CD4-positive, alpha-beta T cell (primary cell): ENCODE data around the gene MIEN1. TPM values are rescaled to one million over a fixed set of nuclear protein-coding genes. Genes with fewer than 3 reads are reported as not detected.

ENCODE experiments used
- ATAC-seq: fragments of 200-7000 bp; cut with Tn5 transposase; one replicate; pipeline ENCODE4 v1.10.0; 2022; ENCODE audit warnings: mild to moderate bottlenecking; ENCODE audit not compliant: poor library complexity
- CTCF ChIA-PET: fragments of 350-600 bp; sonication (Branson Sonifier 250); formaldehyde crosslinking; loops from one replicate; lab custom pipeline; 2021; ENCODE audit warnings: antibody characterized with exemption, inconsistent platforms; lab: Charles Lee
- POLR2A ChIA-PET: fragments of 350-600 bp; sonication (Branson Sonifier 250); formaldehyde crosslinking; loops from one replicate; lab custom pipeline; 2021; ENCODE audit warnings: antibody characterized with exemption, inconsistent platforms; lab: Charles Lee
- DNase-seq, 14 experiments: peaks; one replicate each; pipeline ENCODE4 v3.0.0-alpha.2; 2013 to 2020; ENCODE audit warnings: mixed read lengths in 2 of 14
- H3K27ac ChIP-seq, 2 donors: one replicate each; pipeline versions ENCODE4 v1.5.1 to v1.7.0; 2013; ENCODE audit warnings: low read length in 2 of 2, low read depth in 1 of 2, mild to moderate bottlenecking in 1 of 2
- H3K27me3 ChIP-seq, 2 experiments: 1 replicate in 1 of 2; 2 replicates in 1 of 2; pipeline versions ENCODE4 v1.6.1 to v1.7.0; 2013; ENCODE audit warnings: low read length in 2 of 2, control low read depth in 1 of 2, mild to moderate bottlenecking in 1 of 2, moderate library complexity in 1 of 2; ENCODE audit not compliant: insufficient read depth in 2 of 2, control insufficient read depth in 1 of 2
- H3K36me3 ChIP-seq: one replicate; pipeline ENCODE4 v1.6.1; 2013; ENCODE audit warnings: low read length, control low read depth; ENCODE audit not compliant: insufficient read depth
- H3K4me1 ChIP-seq: one replicate; pipeline ENCODE4 v1.6.1; 2013; ENCODE audit warnings: low read length, control low read depth; ENCODE audit not compliant: insufficient read depth
- H3K4me3 ChIP-seq: one replicate; pipeline ENCODE4 v1.5.1; 2013; ENCODE audit warnings: mild to moderate bottlenecking, low read length, moderate library complexity
- H3K9me3 ChIP-seq, 2 experiments: 1 replicate in 1 of 2; 2 replicates in 1 of 2; pipeline versions ENCODE4 v1.6.1 to v1.7.0; 2013; ENCODE audit warnings: low read length in 2 of 2, mild to moderate bottlenecking in 2 of 2, control low read depth in 1 of 2, moderate library complexity in 1 of 2; ENCODE audit not compliant: control insufficient read depth in 1 of 2, insufficient read depth in 1 of 2
- H3K27ac Mint-ChIP-seq: one replicate; pipeline ENCODE4 v1.8.0; 2020; ENCODE audit warnings: mixed read lengths
- H3K27me3 Mint-ChIP-seq: one replicate; pipeline ENCODE4 v1.8.0; 2021; ENCODE audit warnings: mixed read lengths
- H3K36me3 Mint-ChIP-seq: one replicate; pipeline ENCODE4 v1.8.0; 2021; ENCODE audit warnings: low read depth, mixed read lengths
- H3K4me1 Mint-ChIP-seq: one replicate; pipeline ENCODE4 v1.8.0; 2021; ENCODE audit warnings: low read depth, mixed read lengths
- H3K4me3 Mint-ChIP-seq: one replicate; pipeline ENCODE4 v1.8.0; 2020; ENCODE audit warnings: mild to moderate bottlenecking, mixed read lengths
- H3K9me3 Mint-ChIP-seq: one replicate; pipeline ENCODE4 v1.8.0; 2020; ENCODE audit warnings: mixed read lengths
- intact Hi-C, 2 experiments: fragments of 100-400 bp; cut with DNase I in 1 of 2; cut with micrococcal nuclease in 1 of 2; formaldehyde crosslinking; loops; one replicate each; pipeline versions ENCODE4 v1.15.1 to v1.9.0; 2023 to 2025; cut with DNase I, micrococcal nuclease
- total RNA-seq, 174 experiments: library from RNA in 2 of 174; stranded (reverse) in 2 of 174; gene quantifications; one replicate each; pipeline ENCODE4 v1.2.3 and lab custom pipeline; 2021 to 2026
- TF ChIP-seq, protein P1 (sequence below): fragments of 200-600 bp; IDR thresholded peaks from one replicate; pipeline ENCODE4 v1.8.0; 2022; ENCODE audit warnings: antibody characterized with exemption, mild to moderate bottlenecking

The MIEN1 gene
- total RNA-seq, 2 experiments from 2014 or later, result 31.5 to 32.3 TPM

DNA sequence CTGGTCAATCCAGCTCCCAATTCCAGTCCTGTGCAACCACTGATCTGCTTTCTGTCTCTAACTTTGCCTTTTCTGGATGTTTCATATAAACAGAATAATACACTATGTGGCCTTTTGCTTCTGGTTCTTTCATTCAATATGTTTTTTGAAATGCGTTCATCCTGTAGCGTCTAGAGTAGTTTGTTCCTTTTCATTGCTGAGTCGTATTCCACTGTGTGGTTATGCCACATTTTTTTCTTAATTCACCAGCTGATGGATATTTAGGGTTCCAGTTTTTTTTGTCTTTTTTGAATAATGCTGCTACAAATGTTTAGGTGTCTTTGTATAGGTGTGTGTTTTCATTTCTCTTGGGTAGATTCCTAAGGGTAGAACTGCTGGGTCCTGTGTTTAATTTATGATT lies 2.3 kb upstream of the MIEN1 start:
- Mint-ChIP-seq H3K27me3 (no peaks in the 10 kb centered on the region), H3K4me3 (peak overlapping the region; percentile 71), H3K4me1 (peaks cover 17% of the 10 kb centered on the region), H3K9me3 (no peaks in the 10 kb centered on the region), H3K27ac (peak overlapping the region; percentile 68), H3K36me3 (peaks cover 17% of the 10 kb centered on the region)
- intact Hi-C loops, result loop anchor here in 1 of 2 experiments (5.0 kb wide), 2 partner anchors 55 to 110 kb away; no protein-coding TSS in a partner anchor
- TF ChIP-seq, protein P1, sequence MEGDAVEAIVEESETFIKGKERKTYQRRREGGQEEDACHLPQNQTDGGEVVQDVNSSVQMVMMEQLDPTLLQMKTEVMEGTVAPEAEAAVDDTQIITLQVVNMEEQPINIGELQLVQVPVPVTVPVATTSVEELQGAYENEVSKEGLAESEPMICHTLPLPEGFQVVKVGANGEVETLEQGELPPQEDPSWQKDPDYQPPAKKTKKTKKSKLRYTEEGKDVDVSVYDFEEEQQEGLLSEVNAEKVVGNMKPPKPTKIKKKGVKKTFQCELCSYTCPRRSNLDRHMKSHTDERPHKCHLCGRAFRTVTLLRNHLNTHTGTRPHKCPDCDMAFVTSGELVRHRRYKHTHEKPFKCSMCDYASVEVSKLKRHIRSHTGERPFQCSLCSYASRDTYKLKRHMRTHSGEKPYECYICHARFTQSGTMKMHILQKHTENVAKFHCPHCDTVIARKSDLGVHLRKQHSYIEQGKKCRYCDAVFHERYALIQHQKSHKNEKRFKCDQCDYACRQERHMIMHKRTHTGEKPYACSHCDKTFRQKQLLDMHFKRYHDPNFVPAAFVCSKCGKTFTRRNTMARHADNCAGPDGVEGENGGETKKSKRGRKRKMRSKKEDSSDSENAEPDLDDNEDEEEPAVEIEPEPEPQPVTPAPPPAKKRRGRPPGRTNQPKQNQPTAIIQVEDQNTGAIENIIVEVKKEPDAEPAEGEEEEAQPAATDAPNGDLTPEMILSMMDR, result no peak
- peaks cover 2 to 6% of the 10 kb centered on the region in 2 experiments for H3K27me3 ChIP-seq
- H3K4me1 ChIP-seq, result peaks cover 26% of the 10 kb centered on the region
- no peak overlapping the region for H3K4me3 ChIP-seq
- peaks cover 20% of the 10 kb centered on the region for H3K36me3 ChIP-seq
- POLR2A ChIA-PET, result no interaction called here
- DNase-seq (no peak), ATAC-seq (no peak)
- H3K27ac ChIP-seq, result no peak overlapping the region
- H3K9me3 ChIP-seq, result no peaks in the 10 kb centered on the region
- CTCF ChIA-PET, result interaction anchor here (1.0 kb wide), 1 partner anchor 16 kb away, joined by 3 read pairs; no protein-coding TSS in a partner anchor

DNA sequence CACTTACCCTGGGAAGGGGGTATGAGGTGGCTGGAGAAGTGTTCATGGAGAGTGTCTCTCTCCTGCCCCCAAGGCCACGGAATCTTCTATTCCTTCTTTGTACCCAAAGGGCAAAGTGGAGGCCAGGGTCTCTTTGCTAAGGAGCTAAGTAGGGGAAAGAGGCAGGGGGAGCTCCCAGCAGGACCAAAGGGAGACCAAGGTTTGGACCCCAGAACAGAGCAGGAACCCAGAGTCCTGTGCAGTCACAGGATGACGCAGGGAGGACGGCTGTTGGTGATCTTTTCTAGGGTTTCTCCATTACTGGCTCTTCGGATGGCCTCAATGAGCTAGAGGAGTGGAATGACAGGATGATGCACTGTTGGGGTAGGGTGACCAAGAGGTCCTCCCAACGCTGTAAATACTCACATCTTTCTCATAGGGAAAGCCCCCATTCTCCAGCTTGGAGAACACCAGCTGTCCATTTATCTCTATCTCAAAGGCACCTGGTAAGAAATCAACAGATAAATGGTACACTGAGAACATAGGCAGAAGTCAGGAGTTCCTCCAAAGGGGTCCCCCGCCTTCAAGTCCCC lies 966 bp downstream of the MIEN1 start:
- intact Hi-C loops, result loop anchor here in 1 of 2 experiments (2.0 to 5.0 kb wide), 2 partner anchors 43 to 92 kb away; partner anchors contain the start of gene STARD3
- no peak for ATAC-seq
- TF ChIP-seq, protein P1, result no peak
- Histone ChIP-seq H3K4me3 (peak overlapping the region; percentile 79), H3K27ac (no peak overlapping the region), H3K27me3 (no peaks in the 10 kb centered on the region), H3K36me3 (peaks cover 30% of the 10 kb centered on the region), H3K9me3 (no peaks in the 10 kb centered on the region), H3K4me1 (peaks cover 23% of the 10 kb centered on the region)
- Mint-ChIP-seq H3K4me1 (peaks cover 17% of the 10 kb centered on the region), H3K4me3 (peak overlapping the region; percentile 91), H3K27me3 (no peaks in the 10 kb centered on the region), H3K9me3 (no peaks in the 10 kb centered on the region), H3K27ac (peak overlapping the region; percentile 88), H3K36me3 (peaks cover 32% of the 10 kb centered on the region)
- ChIA-PET CTCF (interaction anchor here (0.7 to 3.6 kb wide), 15 partner anchors 24 to 905 kb away, joined by 3 to 43 read pairs (median 8); partner anchors contain the start of genes IKZF3 and PSMD3), POLR2A (interaction anchor here (0.7 to 3.3 kb wide), 13 partner anchors 25 to 286 kb away, joined by 3 to 26 read pairs (median 8); partner anchors contain the start of genes CSF3, IKZF3, LRRC3C and ORMDL3)
- DNase-seq, result peak in 1 of 14 experiments; percentile 12

DNA sequence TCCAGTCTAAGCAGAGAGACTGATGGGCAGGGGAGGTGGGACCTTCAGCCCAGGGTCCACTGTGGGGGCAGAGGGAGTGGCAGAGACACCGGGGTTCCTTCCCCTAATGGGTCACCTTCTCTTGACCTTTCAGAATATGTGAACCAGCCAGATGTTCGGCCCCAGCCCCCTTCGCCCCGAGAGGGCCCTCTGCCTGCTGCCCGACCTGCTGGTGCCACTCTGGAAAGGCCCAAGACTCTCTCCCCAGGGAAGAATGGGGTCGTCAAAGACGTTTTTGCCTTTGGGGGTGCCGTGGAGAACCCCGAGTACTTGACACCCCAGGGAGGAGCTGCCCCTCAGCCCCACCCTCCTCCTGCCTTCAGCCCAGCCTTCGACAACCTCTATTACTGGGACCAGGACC lies 2.8 kb downstream of the MIEN1 start:
- no peak for ATAC-seq
- Mint-ChIP-seq H3K4me3 (no peak overlapping the region), H3K36me3 (peaks cover 32% of the 10 kb centered on the region), H3K4me1 (peaks cover 17% of the 10 kb centered on the region), H3K27ac (no peak overlapping the region), H3K27me3 (no peaks in the 10 kb centered on the region), H3K9me3 (no peaks in the 10 kb centered on the region)
- no peak for DNase-seq
- CTCF ChIA-PET, result no interaction called here
- POLR2A ChIA-PET, result no interaction called here
- no peaks in the 10 kb centered on the region for H3K27me3 ChIP-seq
- intact Hi-C loops, result loop anchor here in 1 of 2 experiments (5.0 kb wide), 1 partner anchor 90 kb away; the partner anchor contains the start of gene STARD3
- TF ChIP-seq, protein P1, result no peak
- H3K4me3 ChIP-seq, result no peak overlapping the region
- no peaks in the 10 kb centered on the region for H3K9me3 ChIP-seq
- peaks cover 23% of the 10 kb centered on the region for H3K4me1 ChIP-seq
- H3K36me3 ChIP-seq, result peaks cover 30% of the 10 kb centered on the region
- no peak overlapping the region for H3K27ac ChIP-seq
